Stomach (tissue), 9 donors: Measurements from ENCODE around the gene TJP1. TPM values are rescaled to one million over a fixed set of nuclear protein-coding genes. Genes with fewer than 3 reads are reported as not detected.

Experiments
- DNase-seq, 2 donors: peaks; one replicate each; pipeline versions ENCODE4 v3.0.0 to v3.0.0-alpha.2; 2013 to 2019
- H3K27ac ChIP-seq, 5 donors: fragments of 200-600 bp in 4 of 5; sonication (generic) in 4 of 5; one replicate each; pipeline ENCODE4 v1.5.1; 2013 to 2019; ENCODE audit warnings: mild to moderate bottlenecking in 1 of 5, moderate library complexity in 1 of 5
- H3K27me3 ChIP-seq, 3 donors: fragments of 200-600 bp; sonication (generic); one replicate each; pipeline ENCODE4 v1.5.1; 2017 to 2019; ENCODE audit warnings: mixed run types in 1 of 3
- H3K36me3 ChIP-seq, 4 donors: fragments of 200-600 bp; sonication (generic); 1 replicate in 3 of 4; 2 replicates in 1 of 4; pipeline ENCODE4 v1.5.1; 2016 to 2019
- H3K4me1 ChIP-seq, 4 donors: fragments of 200-600 bp; sonication (generic); one replicate each; pipeline ENCODE4 v1.5.1; 2016 to 2019
- H3K4me3 ChIP-seq, 4 donors: fragments of 200-600 bp; sonication (generic) in 3 of 4; one replicate each; pipeline ENCODE4 v1.5.1; 2016 to 2019; ENCODE audit warnings: mild to moderate bottlenecking in 1 of 4
- H3K9me3 ChIP-seq, 4 donors: fragments of 200-600 bp; sonication (generic); one replicate each; pipeline ENCODE4 v1.5.1; 2016 to 2019
- EP300 ChIP-seq: sonication (generic); formaldehyde crosslinking; IDR thresholded peaks from one replicate; pipeline ENCODE4 v1.6.1; 2017; ENCODE audit warnings: antibody characterized with exemption
- POLR2A ChIP-seq, 4 donors: fragments of 450-650 bp; IDR thresholded peaks; one replicate each; pipeline ENCODE4 v1.6.1; 2016; ENCODE audit warnings: antibody characterized with exemption in 4 of 4, control low read depth in 2 of 4, mild to moderate bottlenecking in 1 of 4, moderate library complexity in 1 of 4
- POLR2AphosphoS5 ChIP-seq, 3 donors: sonication (generic); formaldehyde crosslinking; IDR thresholded peaks; one replicate each; pipeline ENCODE4 v1.6.1; 2016; ENCODE audit warnings: antibody characterized with exemption in 3 of 3
- WGBS, 5 donors: extraction: QIAGEN DNeasy Blood & Tissue Kit in 3 of 5; methylation state at CpG; one replicate each; pipeline versions ENCODE4 v1.1.5 to v1.1.7; 2013 to 2018; 5-methylcytosine and 5-hydroxymethylcytosine counted together
- intact Hi-C: fragments of 100-400 bp; cut with DNase I; formaldehyde crosslinking; loops from one replicate; pipeline ENCODE4 v1.15.1; 2023; ENCODE audit warnings: low total_unique reads
- polyA plus RNA-seq, 3 donors: library from polyadenylated mRNA; stranded (reverse); fragments of 200-250 nt; gene quantifications; one replicate each; pipeline ENCODE4 v1.2.3, GENCODE V29; 2013
- total RNA-seq, 5 donors: library from RNA; depleted of rRNA; stranded (reverse); fragments of >200 nt; gene quantifications; one replicate each; pipeline versions ENCODE4 v1.1.0 to v1.2.3, GENCODE V29; 2014 to 2016
- TF ChIP-seq, protein P1 (sequence below), 7 experiments: fragments of 450-650 bp in 4 of 7; fragments of 200-600 bp in 3 of 7; sonication (generic) in 3 of 7; IDR thresholded peaks; one replicate each; pipeline ENCODE4 v1.5.1; 2016 to 2019; ENCODE audit warnings: antibody characterized with exemption in 7 of 7, control low read depth in 2 of 7, mild to moderate bottlenecking in 1 of 7
- donor health status: healthy with polysubstance abuse.
- donor health status: Bipolar disorder and iron deficiency.
- donor health status: healthy.

TJP1 gene
- total and polyA plus RNA-seq, 8 donors = 12.3 to 167 (median 70.7) TPM

DNA sequence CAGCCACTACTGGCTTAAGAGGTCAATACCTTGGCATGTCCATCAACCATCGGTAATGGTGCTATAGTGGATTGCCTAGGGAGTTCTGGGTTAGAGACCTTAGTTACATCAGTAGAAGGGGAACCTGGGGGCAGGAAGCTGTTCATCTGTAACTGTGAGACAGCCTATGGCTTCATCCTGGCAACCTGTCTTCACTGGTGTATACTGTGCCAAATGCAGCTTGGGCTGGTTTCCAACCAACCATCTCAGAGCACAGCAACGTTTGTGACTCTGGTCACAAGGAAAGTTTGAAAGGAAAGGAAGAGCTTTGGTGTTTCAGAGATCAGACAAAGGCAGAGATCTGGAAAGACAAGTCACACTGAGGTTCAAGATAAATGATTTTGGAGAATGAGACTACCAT lies 93.8 kb downstream of the TJP1 start:
- WGBS, 5 donors = 55 to 63% (median 57%) methylated on average over 2 of the region's 2 CpGs
- Histone ChIP-seq H3K27me3 (no peaks in the 10 kb centered on the region), H3K9me3 (peaks cover 0 to 2% (median 0%) of the 10 kb centered on the region in 4 donors), H3K4me1 (no peaks in the 10 kb centered on the region), H3K27ac (no peak overlapping the region), H3K4me3 (no peak overlapping the region), H3K36me3 (peaks cover 13 to 98% (median 90%) of the 10 kb centered on the region in 4 donors)
- intact Hi-C loops = no loop called here
- no peak for DNase-seq
- TF ChIP-seq, protein P1, sequence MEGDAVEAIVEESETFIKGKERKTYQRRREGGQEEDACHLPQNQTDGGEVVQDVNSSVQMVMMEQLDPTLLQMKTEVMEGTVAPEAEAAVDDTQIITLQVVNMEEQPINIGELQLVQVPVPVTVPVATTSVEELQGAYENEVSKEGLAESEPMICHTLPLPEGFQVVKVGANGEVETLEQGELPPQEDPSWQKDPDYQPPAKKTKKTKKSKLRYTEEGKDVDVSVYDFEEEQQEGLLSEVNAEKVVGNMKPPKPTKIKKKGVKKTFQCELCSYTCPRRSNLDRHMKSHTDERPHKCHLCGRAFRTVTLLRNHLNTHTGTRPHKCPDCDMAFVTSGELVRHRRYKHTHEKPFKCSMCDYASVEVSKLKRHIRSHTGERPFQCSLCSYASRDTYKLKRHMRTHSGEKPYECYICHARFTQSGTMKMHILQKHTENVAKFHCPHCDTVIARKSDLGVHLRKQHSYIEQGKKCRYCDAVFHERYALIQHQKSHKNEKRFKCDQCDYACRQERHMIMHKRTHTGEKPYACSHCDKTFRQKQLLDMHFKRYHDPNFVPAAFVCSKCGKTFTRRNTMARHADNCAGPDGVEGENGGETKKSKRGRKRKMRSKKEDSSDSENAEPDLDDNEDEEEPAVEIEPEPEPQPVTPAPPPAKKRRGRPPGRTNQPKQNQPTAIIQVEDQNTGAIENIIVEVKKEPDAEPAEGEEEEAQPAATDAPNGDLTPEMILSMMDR (IDR thresholded peaks at IDR 0.05) = no peak
- TF ChIP-seq POLR2AphosphoS5 (IDR thresholded peaks at IDR 0.05) = no peak
- TF ChIP-seq POLR2A (IDR thresholded peaks at IDR 0.05) = no peak
- TF ChIP-seq EP300 = no peak

DNA sequence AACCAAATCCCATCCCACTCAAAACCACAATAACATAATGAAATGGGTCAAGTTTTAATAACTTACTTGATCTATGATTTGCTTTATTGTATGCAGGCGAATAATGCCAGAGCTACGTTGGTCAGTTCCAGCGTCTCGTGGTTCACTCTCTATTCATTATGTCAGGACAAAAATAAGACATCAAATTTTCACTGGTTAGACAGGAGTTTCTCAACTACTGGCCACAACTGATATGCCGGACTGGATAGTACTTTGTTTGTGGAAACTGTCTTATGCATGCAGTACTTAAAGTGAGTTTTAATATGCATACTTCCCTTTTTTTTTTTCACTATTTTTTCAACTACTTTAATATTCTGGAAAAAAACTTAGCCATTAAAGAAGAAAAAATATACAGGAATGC lies 94.4 kb downstream of the TJP1 start:
- DNase-seq = no peak
- intact Hi-C loops = no loop called here
- Histone ChIP-seq H3K9me3 (peaks cover 0 to 8% (median 2%) of the 10 kb centered on the region in 4 donors), H3K36me3 (peaks cover 18 to 98% (median 90%) of the 10 kb centered on the region in 4 donors), H3K4me3 (no peak overlapping the region), H3K27ac (no peak overlapping the region), H3K27me3 (no peaks in the 10 kb centered on the region), H3K4me1 (no peaks in the 10 kb centered on the region)
- 94 to 96% (median 95%) methylated on average over 5 of the region's 5 CpGs for WGBS, 5 donors
- TF ChIP-seq, protein P1 (IDR thresholded peaks at IDR 0.05) = no peak
- TF ChIP-seq POLR2AphosphoS5 (IDR thresholded peaks at IDR 0.05) = no peak
- TF ChIP-seq EP300 = no peak
- TF ChIP-seq POLR2A (IDR thresholded peaks at IDR 0.05) = no peak

DNA sequence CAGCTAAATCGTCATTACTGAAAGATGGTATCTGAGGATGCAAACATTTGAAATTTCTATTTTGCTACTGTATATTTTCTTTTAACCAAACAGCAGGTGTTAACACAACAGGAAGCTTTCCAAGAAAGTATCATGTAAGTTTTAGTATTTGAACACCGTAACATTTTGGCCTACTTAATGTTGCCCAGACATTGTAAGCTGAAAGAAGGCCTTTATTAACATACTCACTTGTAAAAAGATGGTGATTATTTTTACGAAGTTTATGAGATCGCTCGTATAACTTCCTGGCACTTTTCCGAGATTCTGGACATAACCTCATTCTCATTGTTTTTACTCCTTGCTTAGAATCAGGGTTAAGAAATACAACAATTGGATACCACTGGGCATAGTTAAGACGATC lies 95.7 kb downstream of the TJP1 start:
- DNase-seq = no peak
- no peak overlapping the region for H3K4me3 ChIP-seq
- H3K9me3 ChIP-seq = peaks cover 0 to 19% (median 12%) of the 10 kb centered on the region in 4 donors
- H3K27ac ChIP-seq = no peak overlapping the region
- intact Hi-C loops = no loop called here
- H3K27me3 ChIP-seq = no peaks in the 10 kb centered on the region
- H3K4me1 ChIP-seq = no peaks in the 10 kb centered on the region
- TF ChIP-seq POLR2AphosphoS5 (IDR thresholded peaks at IDR 0.05) (no peak), POLR2A (IDR thresholded peaks at IDR 0.05) (no peak), EP300 (no peak)
- TF ChIP-seq, protein P1 (IDR thresholded peaks at IDR 0.05) = no peak
- 87 to 97% (median 91%) methylated on average over 7 of the region's 7 CpGs for WGBS, 5 donors
- H3K36me3 ChIP-seq = peaks cover 25 to 99% (median 90%) of the 10 kb centered on the region in 4 donors

DNA sequence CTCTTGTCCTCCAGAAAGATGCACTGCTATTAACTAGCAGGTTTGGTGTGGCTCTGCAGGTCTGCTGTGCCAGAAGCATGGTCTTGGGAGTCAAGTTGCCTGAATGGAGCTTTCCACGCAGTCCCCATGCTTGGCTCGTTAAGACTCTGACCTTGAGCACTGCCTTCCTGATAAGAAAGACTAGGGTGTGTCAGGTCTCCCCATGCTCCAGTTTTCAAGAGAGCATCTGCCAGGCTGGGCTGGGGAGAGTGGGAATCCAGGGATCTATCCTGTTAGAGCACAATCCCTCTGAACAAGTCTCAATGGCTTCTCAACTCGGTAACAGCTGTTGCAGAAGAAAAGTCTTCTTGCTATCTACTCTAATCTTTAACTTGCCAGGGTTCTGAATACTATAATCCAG lies 98.2 kb downstream of the TJP1 start:
- Histone ChIP-seq H3K4me1 (no peaks in the 10 kb centered on the region), H3K9me3 (peaks cover 0 to 19% (median 12%) of the 10 kb centered on the region in 4 donors), H3K27me3 (no peaks in the 10 kb centered on the region), H3K27ac (no peak overlapping the region), H3K36me3 (peaks cover 30 to 100% (median 93%) of the 10 kb centered on the region in 4 donors), H3K4me3 (no peak overlapping the region)
- intact Hi-C loops = no loop called here
- TF ChIP-seq, protein P1 (IDR thresholded peaks at IDR 0.05) = no peak
- no peak for TF ChIP-seq EP300
- TF ChIP-seq POLR2AphosphoS5 (IDR thresholded peaks at IDR 0.05) = no peak
- TF ChIP-seq POLR2A (IDR thresholded peaks at IDR 0.05) = no peak
- DNase-seq = no peak
- WGBS, 5 donors = 59 to 76% (median 74%) methylated on average over 3 of the region's 3 CpGs
